Thymus (tissue), 11 donors: Measurements from ENCODE around the gene ING2. TPM values are rescaled to one million over a fixed set of nuclear protein-coding genes. Genes with fewer than 3 reads are reported as not detected.
A peak's percentile ranks its signal among the peaks of the same experiment; 100 is the strongest.

ENCODE experiments used
- DNase-seq, 9 donors: peaks; one replicate each; pipeline ENCODE4 v3.0.0-alpha.2; 2013; ENCODE audit warnings: low spot score in 9 of 9, low read depth in 6 of 9, missing footprints in 1 of 9
- H3K27ac ChIP-seq, 2 donors: one replicate each; pipeline ENCODE4 v1.5.1; 2013; ENCODE audit warnings: control low read depth in 1 of 2, low read depth in 1 of 2, low read length in 1 of 2, mild to moderate bottlenecking in 1 of 2, moderate library complexity in 1 of 2
- H3K27me3 ChIP-seq, 2 donors: one replicate each; pipeline ENCODE4 v1.5.1; 2013; ENCODE audit warnings: low read length in 1 of 2; ENCODE audit not compliant: control insufficient read depth in 2 of 2, insufficient read depth in 1 of 2
- H3K36me3 ChIP-seq, 2 donors: one replicate each; pipeline ENCODE4 v1.5.1; 2013; ENCODE audit warnings: low read length in 1 of 2, mild to moderate bottlenecking in 1 of 2, moderate library complexity in 1 of 2; ENCODE audit not compliant: control insufficient read depth in 2 of 2, insufficient read depth in 2 of 2
- H3K4me1 ChIP-seq, 2 donors: one replicate each; pipeline ENCODE4 v1.5.1; 2013; ENCODE audit warnings: low read length in 2 of 2; ENCODE audit not compliant: control insufficient read depth in 2 of 2, insufficient read depth in 2 of 2
- H3K4me3 ChIP-seq, 2 donors: one replicate each; pipeline ENCODE4 v1.5.1; 2013; ENCODE audit warnings: low read length in 2 of 2, control low read depth in 1 of 2, mild to moderate bottlenecking in 1 of 2
- H3K9me3 ChIP-seq, 2 donors: one replicate each; pipeline ENCODE4 v1.5.1; 2013; ENCODE audit warnings: low read length in 1 of 2, mild to moderate bottlenecking in 1 of 2; ENCODE audit not compliant: control insufficient read depth in 2 of 2, insufficient read depth in 1 of 2
- WGBS: extraction: QIAGEN DNeasy Blood & Tissue Kit; methylation state at CpG from one replicate; pipeline ENCODE4 v1.1.7; 2013; 5-methylcytosine and 5-hydroxymethylcytosine counted together
- polyA plus RNA-seq: library from polyadenylated mRNA; stranded (reverse); fragments of 200-250 nt; gene quantifications from one replicate; pipeline ENCODE4 v1.2.3, GENCODE V29; 2013
- total RNA-seq: library from RNA; stranded (reverse); fragments of 120-200 nt; gene quantifications from one replicate; pipeline ENCODE4 v1.2.4, GENCODE V29; 2013
- donor health status: healthy.

Gene ING2
- total and polyA plus RNA-seq, 2 donors: 14.9 to 26.6 TPM

- Histone ChIP-seq H3K9me3 (no peaks in the 10 kb centered on the region), H3K27ac (no peak overlapping the region), H3K4me1 (no peaks in the 10 kb centered on the region), H3K4me3 (no peak overlapping the region), H3K36me3 (no peaks in the 10 kb centered on the region), H3K27me3 (peaks cover 0 to 21% of the 10 kb centered on the region in 2 donors)
- no peak for DNase-seq
- 68% methylated on average over 23 of the region's 23 CpGs for WGBS
These were observed 28.8 kb downstream of the ING2 start for GRCh38 chr4:183533698-183534097.

- Histone ChIP-seq H3K4me1 (peaks cover 0 to 3% of the 10 kb centered on the region in 2 donors), H3K36me3 (no peaks in the 10 kb centered on the region), H3K9me3 (no peaks in the 10 kb centered on the region), H3K4me3 (no peak overlapping the region), H3K27me3 (peaks cover 0 to 2% of the 10 kb centered on the region in 2 donors), H3K27ac (no peak overlapping the region)
- WGBS: 88% methylated on average over 13 of the region's 13 CpGs
- peak in 2 of 9 donors; percentile 3 to 24 for DNase-seq
These were observed 35.7 kb downstream of the ING2 start for GRCh38 chr4:183540410-183541009.

GRCh38 chr4:183541010-183541751, 36.3 kb downstream of the ING2 start:
- Histone ChIP-seq H3K27me3 (peaks cover 0 to 2% of the 10 kb centered on the region in 2 donors), H3K4me1 (peaks cover 0 to 3% of the 10 kb centered on the region in 2 donors), H3K36me3 (no peaks in the 10 kb centered on the region), H3K27ac (peak overlapping the region in 1 of 2 donors; percentile 69), H3K4me3 (no peak overlapping the region), H3K9me3 (no peaks in the 10 kb centered on the region)
- DNase-seq: no peak
- 84% methylated on average over 13 of the region's 13 CpGs for WGBS

GRCh38 chr4:183541752-183542040, 36.8 kb downstream of the ING2 start:
- peaks cover 0 to 3% of the 10 kb centered on the region in 2 donors for H3K4me1 ChIP-seq
- peak overlapping the region in 1 of 2 donors; percentile 69 for H3K27ac ChIP-seq
- no peaks in the 10 kb centered on the region for H3K36me3 ChIP-seq
- no peak overlapping the region for H3K4me3 ChIP-seq
- WGBS: 71% methylated on average over 3 of the region's 3 CpGs
- no peaks in the 10 kb centered on the region for H3K9me3 ChIP-seq
- H3K27me3 ChIP-seq: peaks cover 0 to 2% of the 10 kb centered on the region in 2 donors
- DNase-seq: no peak

GRCh38 chr4:183543435-183543834, 38.6 kb downstream of the ING2 start:
- H3K27me3 ChIP-seq: peaks cover 0 to 2% of the 10 kb centered on the region in 2 donors
- H3K36me3 ChIP-seq: no peaks in the 10 kb centered on the region
- 84% methylated on average over 2 of the region's 2 CpGs for WGBS
- no peak overlapping the region for H3K4me3 ChIP-seq
- H3K27ac ChIP-seq: no peak overlapping the region
- peaks cover 0 to 3% of the 10 kb centered on the region in 2 donors for H3K4me1 ChIP-seq
- no peak for DNase-seq
- no peaks in the 10 kb centered on the region for H3K9me3 ChIP-seq

GRCh38 chr4:183544109-183544508, 39.3 kb downstream of the ING2 start:
- WGBS: 89% methylated on average over 5 of the region's 5 CpGs
- H3K4me1 ChIP-seq: peaks cover 0 to 3% of the 10 kb centered on the region in 2 donors
- peaks cover 0 to 2% of the 10 kb centered on the region in 2 donors for H3K27me3 ChIP-seq
- no peaks in the 10 kb centered on the region for H3K9me3 ChIP-seq
- no peak overlapping the region for H3K4me3 ChIP-seq
- no peak overlapping the region for H3K27ac ChIP-seq
- DNase-seq: no peak
- H3K36me3 ChIP-seq: no peaks in the 10 kb centered on the region

- Histone ChIP-seq H3K36me3 (no peaks in the 10 kb centered on the region), H3K27ac (no peak overlapping the region), H3K4me3 (no peak overlapping the region), H3K27me3 (peaks cover 0 to 2% of the 10 kb centered on the region in 2 donors), H3K9me3 (no peaks in the 10 kb centered on the region), H3K4me1 (no peaks in the 10 kb centered on the region)
- WGBS: 85% methylated on average over 6 of the region's 6 CpGs
- no peak for DNase-seq
These were observed 41.5 kb downstream of the ING2 start for GRCh38 chr4:183546376-183546775.

GRCh38 chr4:183548306-183548705, 43.4 kb downstream of the ING2 start:
- H3K9me3 ChIP-seq: peaks cover 1 to 9% of the 10 kb centered on the region in 2 donors
- H3K4me3 ChIP-seq: no peak overlapping the region
- H3K4me1 ChIP-seq: no peaks in the 10 kb centered on the region
- no peak overlapping the region for H3K27ac ChIP-seq
- no peak for DNase-seq
- no peaks in the 10 kb centered on the region for H3K27me3 ChIP-seq
- WGBS: 90% methylated on average over 3 of the region's 3 CpGs
- no peaks in the 10 kb centered on the region for H3K36me3 ChIP-seq

- Histone ChIP-seq H3K4me1 (no peaks in the 10 kb centered on the region), H3K36me3 (no peaks in the 10 kb centered on the region), H3K4me3 (no peak overlapping the region), H3K27ac (no peak overlapping the region), H3K27me3 (no peaks in the 10 kb centered on the region), H3K9me3 (peaks cover 1 to 9% of the 10 kb centered on the region in 2 donors)
- no peak for DNase-seq
- WGBS: 92% methylated on average over 5 of the region's 5 CpGs
These were observed 45.7 kb downstream of the ING2 start for GRCh38 chr4:183550345-183551093.
